Ammon's horn (tissue), 1 donor: ENCODE data around the gene UBE3A.

Experiments
- DNase-seq: peaks from one replicate; pipeline ENCODE4 v3.0.0-alpha.2; 2016; ENCODE audit warnings: low spot score

The UBE3A gene

GRCh38 chr15:25329696-25330095, 109.1 kb downstream of the UBE3A start:
- DNase-seq = no peak

GRCh38 chr15:25327686-25328085, 111.1 kb downstream of the UBE3A start:
- DNase-seq = no peak

GRCh38 chr15:25325187-25325586, 113.6 kb downstream of the UBE3A start:
- peak; percentile 30 for DNase-seq

- no peak for DNase-seq
Measured at GRCh38 chr15:25323420-25323819, 115.4 kb downstream of the UBE3A start.

- DNase-seq = no peak
Measured at GRCh38 chr15:25287823-25288222, 151.0 kb downstream of the UBE3A start.
